ENCODE measurements around the gene STK24. TPM values are rescaled to one million over a fixed set of nuclear protein-coding genes. Genes with fewer than 3 reads are reported as not detected.

Gene STK24
- total RNA-seq, 2 experiments from 2014 or later, result 146 to 173 TPM

GRCh38 chr13:98480915-98481877, 95.7 kb downstream of the STK24 start:
- peak; percentile 58 for ATAC-seq
- Mint-ChIP-seq H3K27me3 (no peaks in the 10 kb centered on the region), H3K9me3 (ENCODE audit: low read depth) (no peaks in the 10 kb centered on the region), H3K4me3 (no peak overlapping the region), H3K36me3 (ENCODE audit: low read depth) (peaks cover 24% of the 10 kb centered on the region), H3K27ac (peak overlapping the region; percentile 88), H3K4me1 (peaks cover 91% of the 10 kb centered on the region)
- POLR2A ChIA-PET, result interaction anchor here (1.3 kb wide), 1 partner anchor 92 kb away, joined by 6 read pairs; no protein-coding TSS in a partner anchor
- DNase-seq, result peak; percentile 73
- CTCF ChIA-PET, result interaction anchor here (0.6 to 1.6 kb wide), 7 partner anchors 26 to 172 kb away, joined by 3 to 10 read pairs (median 4); no protein-coding TSS in a partner anchor
- intact Hi-C loops (cut with DNase I, micrococcal nuclease), result loop anchor here in 1 of 2 experiments (2.0 kb wide), 1 partner anchor 34 kb away; no protein-coding TSS in a partner anchor

GRCh38 chr13:98479496-98480003, 97.4 kb downstream of the STK24 start:
- H3K27me3 Mint-ChIP-seq, result no peaks in the 10 kb centered on the region
- CTCF ChIA-PET, result interaction anchor here (0.9 to 1.5 kb wide), 3 partner anchors 34 to 174 kb away, joined by 3 to 4 read pairs (median 3); no protein-coding TSS in a partner anchor
- ATAC-seq (no peak), DNase-seq (no peak)
- POLR2A ChIA-PET, result no interaction called here
- H3K4me1 Mint-ChIP-seq, result peaks cover 80% of the 10 kb centered on the region
- H3K27ac Mint-ChIP-seq, result no peak overlapping the region
- H3K36me3 Mint-ChIP-seq (ENCODE audit: low read depth), result peaks cover 22% of the 10 kb centered on the region
- intact Hi-C loops (cut with DNase I, micrococcal nuclease), result loop anchor here in 1 of 2 experiments (2.0 kb wide), 1 partner anchor 35 kb away; no protein-coding TSS in a partner anchor
- no peak overlapping the region for H3K4me3 Mint-ChIP-seq
- no peaks in the 10 kb centered on the region for H3K9me3 Mint-ChIP-seq (ENCODE audit: low read depth)

- DNase-seq (peak; percentile 46), ATAC-seq (no peak)
- ChIA-PET CTCF (interaction anchor here (0.6 to 1.5 kb wide), 4 partner anchors 41 to 175 kb away, joined by 3 to 5 read pairs (median 4); no protein-coding TSS in a partner anchor), POLR2A (interaction anchor here (0.5 to 0.7 kb wide), 2 partner anchors 65 to 152 kb away, joined by 3 read pairs; no protein-coding TSS in a partner anchor)
- Mint-ChIP-seq H3K4me3 (no peak overlapping the region), H3K27me3 (no peaks in the 10 kb centered on the region), H3K9me3 (ENCODE audit: low read depth) (no peaks in the 10 kb centered on the region), H3K36me3 (ENCODE audit: low read depth) (peaks cover 27% of the 10 kb centered on the region), H3K4me1 (peaks cover 71% of the 10 kb centered on the region), H3K27ac (peak overlapping the region; percentile 45)
- intact Hi-C loops (cut with DNase I, micrococcal nuclease), result no loop called here
Observed at GRCh38 chr13:98478189-98479129, 98.4 kb downstream of the STK24 start.

GRCh38 chr13:98476538-98476966, 100.4 kb downstream of the STK24 start:
- no peaks in the 10 kb centered on the region for H3K27me3 Mint-ChIP-seq
- peak overlapping the region; percentile 63 for H3K4me3 Mint-ChIP-seq
- ATAC-seq, result peak; percentile 86
- no peaks in the 10 kb centered on the region for H3K9me3 Mint-ChIP-seq (ENCODE audit: low read depth)
- peak overlapping the region; percentile 93 for H3K27ac Mint-ChIP-seq
- peak; percentile 94 for DNase-seq
- POLR2A ChIA-PET, result interaction anchor here (0.5 to 1.2 kb wide), 5 partner anchors 8 to 96 kb away, joined by 3 to 5 read pairs (median 4); no protein-coding TSS in a partner anchor
- H3K4me1 Mint-ChIP-seq, result peaks cover 56% of the 10 kb centered on the region
- peaks cover 40% of the 10 kb centered on the region for H3K36me3 Mint-ChIP-seq (ENCODE audit: low read depth)
- intact Hi-C loops (cut with DNase I, micrococcal nuclease), result loop anchor here (1.0 to 2.0 kb wide), 6 partner anchors 33 to 188 kb away; no protein-coding TSS in a partner anchor
- CTCF ChIA-PET, result interaction anchor here (0.6 to 1.5 kb wide), 7 partner anchors 9 to 197 kb away, joined by 3 to 5 read pairs (median 3); no protein-coding TSS in a partner anchor

GRCh38 chr13:98476106-98476505, 100.8 kb downstream of the STK24 start:
- Mint-ChIP-seq H3K27me3 (no peaks in the 10 kb centered on the region), H3K36me3 (ENCODE audit: low read depth) (peaks cover 43% of the 10 kb centered on the region), H3K4me1 (peaks cover 56% of the 10 kb centered on the region), H3K4me3 (peak overlapping the region; percentile 63), H3K9me3 (ENCODE audit: low read depth) (no peaks in the 10 kb centered on the region), H3K27ac (peak overlapping the region; percentile 93)
- intact Hi-C loops (cut with DNase I, micrococcal nuclease), result loop anchor here (1.0 to 2.0 kb wide), 6 partner anchors 33 to 188 kb away; no protein-coding TSS in a partner anchor
- ATAC-seq (peak; percentile 48), DNase-seq (peak; percentile 81)
- POLR2A ChIA-PET, result interaction anchor here (0.6 to 1.2 kb wide), 4 partner anchors 9 to 96 kb away, joined by 3 to 5 read pairs (median 4); no protein-coding TSS in a partner anchor
- CTCF ChIA-PET, result interaction anchor here (1.0 to 1.5 kb wide), 5 partner anchors 10 to 197 kb away, joined by 3 to 5 read pairs (median 3); no protein-coding TSS in a partner anchor

- no peak for DNase-seq
- Mint-ChIP-seq H3K36me3 (ENCODE audit: low read depth) (peaks cover 42% of the 10 kb centered on the region), H3K4me3 (no peak overlapping the region)
Observed at GRCh38 chr13:98475522-98475921, 101.4 kb downstream of the STK24 start.

GRCh38 chr13:98474761-98475160, 102.1 kb downstream of the STK24 start:
- POLR2A ChIA-PET, result no interaction called here
- no peaks in the 10 kb centered on the region for H3K27me3 Mint-ChIP-seq
- H3K27ac Mint-ChIP-seq, result no peak overlapping the region
- peaks cover 43% of the 10 kb centered on the region for H3K36me3 Mint-ChIP-seq (ENCODE audit: low read depth)
- CTCF ChIA-PET, result interaction anchor here (0.6 to 1.4 kb wide), 2 partner anchors 30 to 177 kb away, joined by 3 to 4 read pairs; no protein-coding TSS in a partner anchor
- intact Hi-C loops (cut with DNase I, micrococcal nuclease), result no loop called here
- H3K9me3 Mint-ChIP-seq (ENCODE audit: low read depth), result no peaks in the 10 kb centered on the region
- H3K4me3 Mint-ChIP-seq, result no peak overlapping the region
- no peak for DNase-seq
- H3K4me1 Mint-ChIP-seq, result peaks cover 48% of the 10 kb centered on the region
- no peak for ATAC-seq

More at GRCh38 chr13:98475522-98475921, 101.4 kb downstream of the STK24 start:
- no peak for ATAC-seq
- Mint-ChIP-seq H3K27me3 (no peaks in the 10 kb centered on the region), H3K27ac (peak overlapping the region; percentile 58), H3K9me3 (ENCODE audit: low read depth) (no peaks in the 10 kb centered on the region), H3K4me1 (peaks cover 50% of the 10 kb centered on the region)
- intact Hi-C loops (cut with DNase I, micrococcal nuclease), result no loop called here
- CTCF ChIA-PET, result interaction anchor here (1.1 to 1.5 kb wide), 2 partner anchors 122 to 198 kb away, joined by 3 to 4 read pairs; no protein-coding TSS in a partner anchor
- POLR2A ChIA-PET, result no interaction called here

- ChIA-PET POLR2A (no interaction called here), CTCF (interaction anchor here (1.4 kb wide), 1 partner anchor 29 kb away, joined by 3 read pairs; no protein-coding TSS in a partner anchor)
- ATAC-seq (no peak), DNase-seq (no peak)
- Mint-ChIP-seq H3K27me3 (no peaks in the 10 kb centered on the region), H3K36me3 (ENCODE audit: low read depth) (peaks cover 46% of the 10 kb centered on the region), H3K9me3 (ENCODE audit: low read depth) (no peaks in the 10 kb centered on the region), H3K4me1 (peaks cover 43% of the 10 kb centered on the region), H3K4me3 (no peak overlapping the region), H3K27ac (no peak overlapping the region)
- intact Hi-C loops (cut with DNase I, micrococcal nuclease), result no loop called here
Observed at GRCh38 chr13:98474292-98474691, 102.6 kb downstream of the STK24 start.

GRCh38 chr13:98473788-98474144, 103.1 kb downstream of the STK24 start:
- H3K9me3 Mint-ChIP-seq (ENCODE audit: low read depth), result no peaks in the 10 kb centered on the region
- ATAC-seq, result no peak
- intact Hi-C loops (cut with DNase I, micrococcal nuclease), result no loop called here
- DNase-seq, result no peak
- H3K4me3 Mint-ChIP-seq, result no peak overlapping the region
- H3K27me3 Mint-ChIP-seq, result no peaks in the 10 kb centered on the region
- peaks cover 46% of the 10 kb centered on the region for H3K36me3 Mint-ChIP-seq (ENCODE audit: low read depth)
- ChIA-PET CTCF (interaction anchor here (1.0 to 1.4 kb wide), 2 partner anchors 29 to 179 kb away, joined by 3 read pairs; no protein-coding TSS in a partner anchor), POLR2A (no interaction called here)
- H3K27ac Mint-ChIP-seq, result peak overlapping the region; percentile 8
- H3K4me1 Mint-ChIP-seq, result peaks cover 40% of the 10 kb centered on the region

- ChIA-PET CTCF (interaction anchor here (1.0 to 1.4 kb wide), 2 partner anchors 28 to 179 kb away, joined by 3 read pairs; no protein-coding TSS in a partner anchor), POLR2A (no interaction called here)
- intact Hi-C loops (cut with DNase I, micrococcal nuclease), result no loop called here
- H3K9me3 Mint-ChIP-seq (ENCODE audit: low read depth), result no peaks in the 10 kb centered on the region
- peaks cover 35% of the 10 kb centered on the region for H3K4me1 Mint-ChIP-seq
- no peak overlapping the region for H3K4me3 Mint-ChIP-seq
- no peaks in the 10 kb centered on the region for H3K27me3 Mint-ChIP-seq
- H3K36me3 Mint-ChIP-seq (ENCODE audit: low read depth), result peaks cover 45% of the 10 kb centered on the region
- ATAC-seq (no peak), DNase-seq (no peak)
- H3K27ac Mint-ChIP-seq, result peak overlapping the region; percentile 52
Observed at GRCh38 chr13:98473135-98473787, 103.6 kb downstream of the STK24 start.
